ENCODE measurements around the gene CCDC85C.

Gene CCDC85C

DNA sequence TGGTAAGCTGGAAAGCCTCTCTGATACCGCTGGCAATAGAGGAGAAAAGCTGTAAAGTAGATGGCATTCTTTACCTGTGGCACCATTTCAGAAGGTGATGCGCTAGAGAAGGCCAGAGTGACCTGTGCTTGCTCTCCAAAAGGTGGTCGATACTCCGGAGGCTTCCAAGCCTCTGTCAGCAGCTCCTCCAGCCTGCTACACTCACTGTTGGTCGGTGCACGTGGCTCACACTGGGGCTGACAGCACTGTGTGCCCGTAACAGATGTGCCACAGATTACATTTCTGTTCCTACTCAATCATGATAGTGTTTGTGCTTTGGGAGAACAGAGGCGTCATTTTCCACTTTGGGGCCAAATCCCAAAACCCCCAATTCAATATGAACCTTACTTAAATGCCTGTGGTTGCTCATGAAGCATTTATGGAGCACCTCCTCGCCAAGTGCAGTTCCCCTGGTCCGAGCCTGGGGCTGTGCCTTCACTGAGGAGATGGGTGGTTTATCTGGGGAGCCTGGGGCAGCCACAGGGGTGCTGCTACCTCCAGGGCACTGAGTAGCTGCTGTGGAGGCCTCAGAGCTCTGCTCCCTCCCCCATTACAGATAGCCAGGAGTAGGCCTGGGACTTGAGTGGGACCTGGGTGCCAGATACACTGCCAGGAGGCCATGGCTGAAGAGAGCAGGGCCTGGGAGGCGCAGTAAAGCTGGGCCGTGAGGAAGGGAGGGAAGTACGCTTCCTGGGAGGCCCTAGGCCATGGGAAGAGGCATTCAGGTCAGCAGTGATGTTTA lies 96.0 kb downstream of the CCDC85C start:
- no peak for DNase-seq

- DNase-seq, result no peak
Measured at GRCh38 chr14:99506276-99506675, 97.7 kb downstream of the CCDC85C start.

DNA sequence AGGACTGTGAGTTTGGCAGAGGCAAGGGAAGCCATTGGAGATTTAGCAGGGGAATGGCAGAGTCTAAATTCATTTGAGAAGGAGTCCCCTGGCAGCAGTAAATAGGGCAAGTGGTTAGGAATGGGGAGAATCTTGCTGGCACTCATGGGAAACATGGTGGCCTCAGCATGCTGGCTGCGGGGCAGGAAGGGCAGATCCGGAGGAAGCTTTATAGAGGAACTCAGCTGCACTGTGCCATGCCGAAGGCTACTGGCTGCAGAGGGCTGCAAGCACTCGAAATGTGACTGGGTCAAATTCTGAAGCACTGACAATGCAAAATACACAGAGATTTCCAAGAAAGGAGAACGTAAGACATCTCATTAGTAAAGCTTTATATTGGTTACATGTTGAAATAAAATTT lies 98.9 kb downstream of the CCDC85C start:
- DNase-seq, result no peak

- no peak for DNase-seq
Measured at GRCh38 chr14:99503848-99504453, 100.1 kb downstream of the CCDC85C start.

DNA sequence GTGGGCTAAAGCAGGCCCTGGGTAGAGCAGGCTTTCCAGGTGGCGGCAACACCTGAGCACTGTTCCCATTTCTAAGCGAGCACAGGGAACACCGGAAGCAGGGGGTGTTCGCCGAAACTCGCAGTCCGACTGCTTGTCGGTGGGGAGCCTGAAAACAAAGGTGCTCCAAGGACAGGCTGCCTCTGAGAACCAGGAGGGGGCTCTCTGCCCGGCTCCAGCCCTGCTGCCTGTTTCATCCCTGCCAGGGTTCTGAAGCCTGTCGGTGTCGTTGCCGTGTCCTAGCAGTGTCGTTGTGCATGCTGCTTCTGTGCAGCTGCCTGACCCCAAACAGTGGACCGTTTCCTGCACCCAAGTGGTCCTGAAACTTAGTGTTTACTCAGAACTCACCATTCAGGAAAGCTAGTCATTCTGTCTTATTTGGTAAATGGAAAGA lies 101.0 kb downstream of the CCDC85C start:
- DNase-seq, result no peak

GRCh38 chr14:99497894-99498293 lies 106.1 kb downstream of the CCDC85C start:
- no peak for DNase-seq

GRCh38 chr14:99497341-99497740 lies 106.7 kb downstream of the CCDC85C start:
- DNase-seq, result no peak

DNA sequence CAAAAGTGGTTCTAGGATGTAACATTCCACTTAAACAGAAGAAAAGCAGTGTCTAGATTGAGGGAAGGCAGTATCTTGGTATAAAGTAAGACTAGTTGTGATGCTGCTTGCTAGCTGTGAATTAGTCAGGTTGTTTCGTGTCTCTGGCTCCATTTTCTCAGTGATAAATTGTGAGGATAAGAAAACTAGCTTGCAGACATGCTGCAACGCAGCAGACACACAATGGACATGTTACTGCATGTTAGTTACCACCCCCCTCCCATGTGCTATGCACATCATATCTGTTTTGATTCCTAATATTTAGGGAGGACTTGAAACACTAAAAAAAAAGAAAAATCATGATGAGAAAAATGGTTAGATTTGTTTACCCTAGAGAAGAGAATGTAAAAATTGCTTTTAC lies 119.9 kb downstream of the CCDC85C start:
- no peak for DNase-seq

- DNase-seq, result peak; percentile 45
Measured at GRCh38 chr14:99481745-99482099, 122.3 kb downstream of the CCDC85C start.

DNA sequence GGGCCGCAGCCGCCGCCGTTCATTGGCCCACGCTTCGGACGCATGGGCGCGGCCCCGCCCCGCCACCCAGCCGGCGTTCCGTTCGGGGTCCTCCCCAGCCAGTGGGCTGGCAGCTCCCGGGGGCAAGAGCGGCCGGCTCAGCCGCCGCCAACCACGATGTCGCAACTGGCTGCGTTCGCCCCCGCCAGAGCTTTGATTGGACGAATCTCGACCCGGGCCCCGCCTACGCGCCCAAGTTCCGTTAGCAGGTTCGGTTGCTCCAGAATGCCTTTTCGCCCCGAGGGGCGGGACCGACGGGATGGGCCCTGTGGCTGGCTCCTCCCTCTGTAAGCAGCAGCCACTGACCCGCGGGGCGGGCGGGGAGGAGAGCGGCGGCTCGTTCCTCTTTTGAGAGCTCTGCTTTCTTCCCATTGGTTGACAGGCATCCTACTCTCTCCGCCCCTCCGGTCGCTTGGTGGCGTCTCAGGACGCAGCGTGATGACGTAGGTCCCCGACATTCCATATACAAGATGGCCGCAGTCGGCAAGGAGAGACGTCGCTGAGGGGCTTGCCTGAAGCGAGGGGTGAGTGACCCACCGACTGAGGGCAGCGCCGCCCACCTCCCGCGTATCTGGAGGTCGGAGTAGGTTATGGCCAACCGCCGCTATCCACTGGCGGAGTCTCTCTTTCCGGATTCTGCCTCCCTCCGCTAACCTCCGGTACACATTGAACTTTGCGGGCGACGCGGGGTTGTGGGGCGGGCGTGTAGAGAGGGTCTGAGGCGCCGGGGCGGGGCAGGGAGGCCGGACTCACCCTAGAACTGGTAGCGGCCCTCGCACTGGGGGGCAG lies 122.9 kb downstream of the CCDC85C start, which contains the start of gene CCNK:
CCNK (plus strand) TSS at position 493 of the 828 bp plus-strand sequence. CDS start 11,269 bp downstream, outside the sequence.
- DNase-seq, result peak; percentile 100

DNA sequence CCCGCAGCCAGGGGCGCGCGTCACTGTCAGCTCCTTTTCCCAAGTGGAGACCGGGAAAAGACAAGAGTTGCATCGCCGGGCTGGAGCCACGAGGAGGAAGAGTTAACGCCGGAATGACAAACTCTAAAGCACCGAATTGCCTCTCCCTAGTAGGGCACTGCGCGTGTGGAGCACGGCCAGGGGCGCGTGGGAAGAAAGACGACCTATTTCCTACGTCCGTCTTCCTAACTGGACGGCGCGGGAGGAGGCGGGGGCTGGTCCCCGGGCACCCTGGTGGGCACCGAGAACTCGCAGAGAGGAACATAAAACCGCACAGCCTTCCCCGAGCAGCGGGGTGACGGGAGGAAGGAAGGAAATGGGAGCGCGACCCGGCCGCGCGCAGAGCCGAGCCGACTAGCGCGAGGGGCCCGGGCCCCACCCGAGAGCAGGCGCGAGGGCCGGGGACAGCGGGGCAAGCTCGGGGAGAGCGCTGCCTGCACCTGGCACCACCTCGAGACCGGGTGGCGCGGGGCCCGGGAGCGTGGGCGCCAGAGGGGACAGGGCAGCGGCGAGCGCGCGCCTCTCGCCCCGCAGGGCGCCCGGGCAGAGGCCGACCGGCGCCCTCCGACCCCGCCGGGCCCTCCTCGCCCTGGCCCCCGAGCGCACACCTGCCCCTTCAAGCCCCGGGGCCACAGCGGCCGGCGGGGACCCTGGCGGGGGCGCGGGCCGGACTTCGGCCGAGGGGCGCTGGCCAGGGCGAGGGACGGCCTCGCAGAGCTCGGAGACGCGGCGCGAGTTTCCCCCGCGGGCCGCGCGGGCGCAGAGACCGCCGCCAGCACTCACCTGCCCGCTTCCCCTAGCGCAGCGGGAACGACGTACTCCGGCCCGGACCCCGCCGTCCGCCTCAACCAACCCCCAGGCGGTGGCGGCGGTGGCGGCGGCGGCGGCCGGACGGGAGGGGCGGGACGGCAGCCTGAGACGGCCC lies 123.8 kb downstream of the CCDC85C start, which contains the start of gene SETD3:
SETD3 (minus strand) TSS at position 954 of the 964 bp plus-strand sequence. CDS start 15,054 bp downstream, outside the sequence.
- peak; percentile 35 for DNase-seq

DNA sequence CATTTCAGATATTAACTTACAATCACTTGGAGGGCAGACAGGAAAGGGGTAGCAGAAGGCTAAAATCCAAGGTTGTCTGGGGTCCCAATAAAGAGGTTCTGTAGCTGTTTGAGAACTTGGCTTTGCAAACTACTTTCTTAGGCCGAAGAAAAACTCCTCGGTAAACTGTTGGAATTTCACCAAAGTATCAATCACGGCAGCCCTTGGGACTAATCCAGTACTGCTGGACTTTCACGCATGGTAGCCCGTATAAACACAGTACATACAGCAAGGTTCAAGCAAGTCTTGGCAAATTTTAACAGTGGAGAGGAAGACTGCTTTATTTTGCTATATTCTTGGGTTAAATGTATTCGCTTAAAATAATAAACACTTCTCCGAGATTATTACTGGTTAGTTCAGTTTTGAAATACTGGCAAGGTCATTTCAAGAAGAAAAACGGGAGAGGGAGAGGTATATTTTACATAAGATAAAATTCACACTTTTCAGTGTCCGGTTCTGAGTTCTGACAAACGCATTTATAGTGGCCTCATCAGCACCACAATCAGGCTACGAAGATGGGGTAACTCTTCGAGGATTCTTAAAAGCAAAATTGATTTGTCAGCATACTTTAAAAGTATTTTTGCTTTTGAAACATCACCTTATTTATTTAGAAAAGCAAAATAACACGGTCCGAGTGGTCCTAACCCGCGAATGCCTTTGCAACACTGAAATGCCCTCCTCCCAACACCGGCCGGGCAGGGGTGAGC lies 124.7 kb downstream of the CCDC85C start:
- no peak for DNase-seq

- no peak for DNase-seq
Measured at GRCh38 chr14:99478128-99478527, 125.9 kb downstream of the CCDC85C start.

GRCh38 chr14:99476864-99477263 lies 127.1 kb downstream of the CCDC85C start:
- DNase-seq, result no peak

DNA sequence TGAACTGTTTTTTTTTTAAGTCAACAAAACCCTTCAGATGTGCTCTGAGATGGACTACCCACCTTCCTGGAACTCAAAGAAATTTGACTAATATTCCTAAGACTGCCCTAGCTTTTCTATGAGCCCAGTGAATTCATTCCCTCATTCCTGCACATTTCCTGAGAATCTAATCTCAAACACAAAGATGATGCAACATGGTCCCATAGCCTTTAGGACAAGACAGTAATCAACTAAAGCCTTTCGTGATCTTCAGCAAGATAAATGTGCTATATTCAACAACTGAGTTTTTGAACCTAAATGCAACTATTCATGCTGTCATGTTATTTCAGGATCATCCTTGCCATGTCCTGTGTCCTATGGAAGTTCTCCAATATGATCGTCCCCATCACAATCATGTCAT lies 128.3 kb downstream of the CCDC85C start:
- DNase-seq, result no peak

DNA sequence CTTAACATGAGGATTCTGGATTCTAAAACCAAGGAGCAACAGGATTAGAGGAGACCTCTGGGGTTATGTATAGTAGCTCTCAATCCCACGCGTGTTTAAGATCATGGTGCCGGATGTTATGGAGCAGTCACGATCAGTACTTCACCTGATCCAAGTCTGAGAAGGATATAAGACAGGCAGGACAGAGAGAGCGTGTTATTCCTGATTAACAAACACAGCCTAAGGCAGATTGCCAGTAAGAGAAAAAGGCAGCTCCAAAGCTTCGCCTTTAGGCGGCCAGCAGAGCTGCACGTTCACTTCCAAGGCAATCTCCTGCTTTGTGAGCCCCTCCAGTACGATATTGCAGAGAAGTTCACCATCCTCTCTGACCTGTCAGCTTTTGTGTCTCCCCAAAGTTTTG lies 128.8 kb downstream of the CCDC85C start:
- DNase-seq, result no peak

GRCh38 chr14:99473458-99473857 lies 130.5 kb downstream of the CCDC85C start:
- DNase-seq, result no peak

GRCh38 chr14:99472937-99473336 lies 131.1 kb downstream of the CCDC85C start:
- no peak for DNase-seq

GRCh38 chr14:99471731-99472130 lies 132.3 kb downstream of the CCDC85C start:
- no peak for DNase-seq

- no peak for DNase-seq
Measured at GRCh38 chr14:99468836-99469592, 135.0 kb downstream of the CCDC85C start.

- no peak for DNase-seq
Measured at GRCh38 chr14:99468081-99468480, 135.9 kb downstream of the CCDC85C start.

Measured in CD4-positive, alpha-beta T cell treated with Interleukin-12 subunit alpha and Interleukin-12 subunit beta, for 1 hour (primary cell).